Vagina (tissue), 2 donors: Measurements from ENCODE around the gene HMCN1. TPM values are rescaled to one million over a fixed set of nuclear protein-coding genes. Genes with fewer than 3 reads are reported as not detected.

Experiments used
- DNase-seq, 2 donors: peaks; one replicate each; pipeline ENCODE4 v3.0.0-alpha.2; 2017; ENCODE audit errors: extremely low spot score in 2 of 2
- H3K27ac ChIP-seq: fragments of 200-600 bp; sonication (generic); one replicate; pipeline ENCODE4 v1.5.1; 2019
- H3K27me3 ChIP-seq: fragments of 200-600 bp; sonication (generic); one replicate; pipeline ENCODE4 v1.5.1; 2019
- H3K36me3 ChIP-seq, 2 donors: fragments of 200-600 bp; sonication (generic); one replicate each; pipeline ENCODE4 v1.5.1; 2017 to 2019
- H3K4me1 ChIP-seq: fragments of 200-600 bp; sonication (generic); one replicate; pipeline ENCODE4 v1.5.1; 2019
- H3K4me3 ChIP-seq, 2 donors: fragments of 200-600 bp; sonication (generic); 1 replicate in 1 of 2; 2 replicates in 1 of 2; pipeline ENCODE4 v1.5.1; 2016 to 2019
- H3K9me3 ChIP-seq: fragments of 200-600 bp; sonication (generic); one replicate; pipeline ENCODE4 v1.5.1; 2019
- CTCF ChIP-seq, 3 experiments: fragments of 450-650 bp in 2 of 3; fragments of 200-600 bp in 1 of 3; sonication (generic) in 1 of 3; IDR thresholded peaks; one replicate each; pipeline ENCODE4 v1.5.1; 2017 to 2019; ENCODE audit warnings: antibody characterized with exemption in 3 of 3, mild to moderate bottlenecking in 2 of 3, moderate library complexity in 2 of 3
- POLR2A ChIP-seq, 2 donors: fragments of 450-650 bp; IDR thresholded peaks; one replicate each; pipeline ENCODE4 v1.6.1; 2017; ENCODE audit warnings: antibody characterized with exemption in 2 of 2, mild to moderate bottlenecking in 2 of 2, moderate library complexity in 2 of 2
- POLR2AphosphoS5 ChIP-seq, 2 donors: sonication (generic); formaldehyde crosslinking; IDR thresholded peaks; one replicate each; pipeline ENCODE4 v1.9.0; 2017; ENCODE audit warnings: antibody characterized with exemption in 2 of 2, mild to moderate bottlenecking in 2 of 2, low read depth in 1 of 2; ENCODE audit not compliant: insufficient read depth in 1 of 2
- intact Hi-C: fragments of 100-400 bp; cut with DNase I; formaldehyde crosslinking; loops from one replicate; pipeline ENCODE4 v1.15.1; 2023
- total RNA-seq: library from RNA; depleted of rRNA; stranded (reverse); fragments of >200 nt; gene quantifications from one replicate; pipeline ENCODE4 v1.2.3, GENCODE V29; 2016

Gene HMCN1
- total RNA-seq, 1 donor from 2014 or later = 10.6 TPM

- H3K4me1 ChIP-seq = no peaks in the 10 kb centered on the region
- no peaks in the 10 kb centered on the region for H3K9me3 ChIP-seq
- no peak overlapping the region for H3K27ac ChIP-seq
- no peak overlapping the region for H3K4me3 ChIP-seq
- DNase-seq = no peak
- no peaks in the 10 kb centered on the region for H3K27me3 ChIP-seq
- intact Hi-C loops = no loop called here
- TF ChIP-seq POLR2AphosphoS5 (IDR thresholded peaks at IDR 0.05; ENCODE audit: insufficient read depth in 1 of 2, low read depth in 1 of 2) = no peak
- no peak for TF ChIP-seq POLR2A (IDR thresholded peaks at IDR 0.05)
- no peak for TF ChIP-seq CTCF (IDR thresholded peaks at IDR 0.05)
- no peaks in the 10 kb centered on the region for H3K36me3 ChIP-seq
These were observed 460.0 kb downstream of the HMCN1 start for GRCh38 chr1:186194107-186194756.

GRCh38 chr1:186195377-186195931 is 461.3 kb downstream of the HMCN1 start:
- H3K4me3 ChIP-seq = no peak overlapping the region
- H3K27ac ChIP-seq = no peak overlapping the region
- intact Hi-C loops = no loop called here

GRCh38 chr1:186202271-186202764 is 468.1 kb downstream of the HMCN1 start:
- DNase-seq = peak in 1 of 2 donors; percentile 93
- peak overlapping the region; percentile 3 for H3K27ac ChIP-seq
- no peaks in the 10 kb centered on the region for H3K36me3 ChIP-seq
- H3K4me1 ChIP-seq = peaks cover 6% of the 10 kb centered on the region
- H3K9me3 ChIP-seq = no peaks in the 10 kb centered on the region
- intact Hi-C loops = no loop called here
- TF ChIP-seq POLR2AphosphoS5 (IDR thresholded peaks at IDR 0.05; ENCODE audit: insufficient read depth in 1 of 2, low read depth in 1 of 2) (peak in 1 of 2 donors; percentile 26), POLR2A (IDR thresholded peaks at IDR 0.05) (no peak)
- H3K4me3 ChIP-seq = no peak overlapping the region
- H3K27me3 ChIP-seq = no peaks in the 10 kb centered on the region

More at GRCh38 chr1:186195377-186195931, 461.3 kb downstream of the HMCN1 start:
- Histone ChIP-seq H3K27me3 (no peaks in the 10 kb centered on the region), H3K36me3 (no peaks in the 10 kb centered on the region), H3K9me3 (no peaks in the 10 kb centered on the region), H3K4me1 (no peaks in the 10 kb centered on the region)
- TF ChIP-seq POLR2AphosphoS5 (IDR thresholded peaks at IDR 0.05; ENCODE audit: insufficient read depth in 1 of 2, low read depth in 1 of 2) (no peak), POLR2A (IDR thresholded peaks at IDR 0.05) (no peak), CTCF (IDR thresholded peaks at IDR 0.05) (no peak)
- no peak for DNase-seq

GRCh38 chr1:186202776-186203175 is 468.6 kb downstream of the HMCN1 start:
- Histone ChIP-seq H3K27ac (peak overlapping the region; percentile 3), H3K27me3 (no peaks in the 10 kb centered on the region), H3K36me3 (no peaks in the 10 kb centered on the region), H3K4me3 (no peak overlapping the region), H3K9me3 (no peaks in the 10 kb centered on the region), H3K4me1 (peaks cover 6% of the 10 kb centered on the region)
- intact Hi-C loops = no loop called here
- no peak for DNase-seq
- TF ChIP-seq POLR2A (IDR thresholded peaks at IDR 0.05) (no peak), CTCF (IDR thresholded peaks at IDR 0.05) (no peak), POLR2AphosphoS5 (IDR thresholded peaks at IDR 0.05; ENCODE audit: insufficient read depth in 1 of 2, low read depth in 1 of 2) (no peak)

- H3K27ac ChIP-seq = no peak overlapping the region
- intact Hi-C loops = no loop called here
These were observed 471.9 kb downstream of the HMCN1 start for GRCh38 chr1:186206048-186206570.

More at GRCh38 chr1:186206048-186206570, 471.9 kb downstream of the HMCN1 start:
- no peak for DNase-seq
- H3K4me1 ChIP-seq = peaks cover 6% of the 10 kb centered on the region
- H3K4me3 ChIP-seq = no peak overlapping the region
- no peaks in the 10 kb centered on the region for H3K36me3 ChIP-seq
- no peaks in the 10 kb centered on the region for H3K27me3 ChIP-seq
- TF ChIP-seq CTCF (IDR thresholded peaks at IDR 0.05) (no peak), POLR2AphosphoS5 (IDR thresholded peaks at IDR 0.05; ENCODE audit: insufficient read depth in 1 of 2, low read depth in 1 of 2) (no peak), POLR2A (IDR thresholded peaks at IDR 0.05) (no peak)
- no peaks in the 10 kb centered on the region for H3K9me3 ChIP-seq
